PC-3 (cell line): ENCODE results near the gene MORC1.

Source experiments
- EZH2 ChIP-seq: fragments of 300-600 bp; sonication (generic); IDR thresholded peaks from one replicate; pipeline ENCODE4 v1.6.1; 2017; ENCODE audit warnings: antibody characterized with exemption, mild to moderate bottlenecking, low read length; ENCODE audit not compliant: unreplicated experiment
- TF ChIP-seq, protein P1 (sequence below): fragments of 300-600 bp; sonication (generic); conservative IDR thresholded peaks from 2 replicates; pipeline ENCODE4 v1.5.1; 2017; ENCODE audit warnings: antibody characterized with exemption, low read depth, mild to moderate bottlenecking, low read length

- TF ChIP-seq, protein P1, sequence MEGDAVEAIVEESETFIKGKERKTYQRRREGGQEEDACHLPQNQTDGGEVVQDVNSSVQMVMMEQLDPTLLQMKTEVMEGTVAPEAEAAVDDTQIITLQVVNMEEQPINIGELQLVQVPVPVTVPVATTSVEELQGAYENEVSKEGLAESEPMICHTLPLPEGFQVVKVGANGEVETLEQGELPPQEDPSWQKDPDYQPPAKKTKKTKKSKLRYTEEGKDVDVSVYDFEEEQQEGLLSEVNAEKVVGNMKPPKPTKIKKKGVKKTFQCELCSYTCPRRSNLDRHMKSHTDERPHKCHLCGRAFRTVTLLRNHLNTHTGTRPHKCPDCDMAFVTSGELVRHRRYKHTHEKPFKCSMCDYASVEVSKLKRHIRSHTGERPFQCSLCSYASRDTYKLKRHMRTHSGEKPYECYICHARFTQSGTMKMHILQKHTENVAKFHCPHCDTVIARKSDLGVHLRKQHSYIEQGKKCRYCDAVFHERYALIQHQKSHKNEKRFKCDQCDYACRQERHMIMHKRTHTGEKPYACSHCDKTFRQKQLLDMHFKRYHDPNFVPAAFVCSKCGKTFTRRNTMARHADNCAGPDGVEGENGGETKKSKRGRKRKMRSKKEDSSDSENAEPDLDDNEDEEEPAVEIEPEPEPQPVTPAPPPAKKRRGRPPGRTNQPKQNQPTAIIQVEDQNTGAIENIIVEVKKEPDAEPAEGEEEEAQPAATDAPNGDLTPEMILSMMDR = no peak
- TF ChIP-seq EZH2 = no peak
These were observed 91.1 kb downstream of the MORC1 start for GRCh38 chr3:109026821-109027220.
